B cell (primary cell): ENCODE data around the gene TADA2A. TPM values are rescaled to one million over a fixed set of nuclear protein-coding genes. Genes with fewer than 3 reads are reported as not detected.

Source experiments
- ATAC-seq: fragments of 200-7000 bp; cut with Tn5 transposase; one replicate; pipeline ENCODE4 v1.10.0; 2021; ENCODE audit warnings: low read depth, mild to moderate bottlenecking, moderate number of reproducible peaks, moderate library complexity
- CTCF ChIA-PET: fragments of 350-600 bp; sonication (Branson Sonifier 250); formaldehyde crosslinking; loops from one replicate; lab custom pipeline; 2021; ENCODE audit warnings: antibody characterized with exemption, inconsistent platforms; lab: Charles Lee
- POLR2A ChIA-PET: fragments of 350-600 bp; sonication (Branson Sonifier 250); formaldehyde crosslinking; loops from one replicate; lab custom pipeline; 2021; ENCODE audit warnings: antibody characterized with exemption; lab: Charles Lee
- DNase-seq: peaks from one replicate; pipeline ENCODE4 v3.0.0; 2013
- H2AFZ ChIP-seq: 2 replicates; pipeline ENCODE4 v1.6.1; 2012; ENCODE audit warnings: mild to moderate bottlenecking, low read depth, low read length; ENCODE audit not compliant: insufficient read depth, poor library complexity, severe bottlenecking
- H3K27ac ChIP-seq, 2 donors: 1 replicate in 1 of 2; 2 replicates in 1 of 2; pipeline ENCODE4 v1.5.1; 2012 to 2013; ENCODE audit warnings: low read length in 2 of 2, mild to moderate bottlenecking in 2 of 2, moderate library complexity in 1 of 2
- H3K27me3 ChIP-seq, 4 experiments: fragments of 200-600 bp in 1 of 4; sonication (generic) in 1 of 4; replicated peaks in 1 of 4; 1 replicate in 2 of 4; 2 replicates in 2 of 4; pipeline versions ENCODE4 v1.6.1 to v1.7.0; 2013 to 2016; ENCODE audit warnings: low read length in 3 of 4, mild to moderate bottlenecking in 2 of 4, mixed read lengths in 1 of 4, moderate library complexity in 1 of 4; ENCODE audit not compliant: insufficient read depth in 4 of 4, control insufficient read depth in 3 of 4; ENCODE audit errors: control extremely low read depth in 1 of 4
- H3K36me3 ChIP-seq, 2 experiments: replicated peaks in 1 of 2; 1 replicate in 1 of 2; 2 replicates in 1 of 2; pipeline versions ENCODE4 v1.6.1 to v1.7.1; 2013; ENCODE audit warnings: low read length in 1 of 2; ENCODE audit not compliant: insufficient read depth in 2 of 2, control insufficient read depth in 1 of 2; ENCODE audit errors: control extremely low read depth in 1 of 2, extremely low read depth in 1 of 2
- H3K4me1 ChIP-seq, 2 donors: fragments of 200-600 bp in 1 of 2; sonication (generic) in 1 of 2; 1 replicate in 1 of 2; 2 replicates in 1 of 2; pipeline versions ENCODE4 v1.5.1 to v1.6.1; 2013 to 2017; ENCODE audit warnings: low read length in 2 of 2; ENCODE audit not compliant: control insufficient read depth in 2 of 2, insufficient read depth in 2 of 2
- H3K4me2 ChIP-seq: replicated peaks from 2 replicates; pipeline ENCODE3; 2012; ENCODE audit warnings: mild to moderate bottlenecking, low read depth, low read length; ENCODE audit not compliant: poor library complexity, severe bottlenecking
- H3K4me3 ChIP-seq, 5 experiments: fragments of 200-600 bp in 1 of 5; sonication (generic) in 1 of 5; 1 replicate in 3 of 5; 2 replicates in 2 of 5; pipeline versions ENCODE4 v1.5.1 to v1.7.0; 2011 to 2016; ENCODE audit warnings: low read length in 4 of 5, mild to moderate bottlenecking in 4 of 5, low read depth in 2 of 5, control low read depth in 1 of 5, moderate library complexity in 1 of 5; ENCODE audit not compliant: insufficient read depth in 1 of 5; ENCODE audit errors: control extremely low read depth in 1 of 5, extremely low read depth in 1 of 5
- H3K79me2 ChIP-seq: fragments of 200-600 bp; sonication (generic); one replicate; pipeline ENCODE4 v1.6.0; 2016; ENCODE audit warnings: low read length; ENCODE audit not compliant: control insufficient read depth, insufficient read depth
- H3K9ac ChIP-seq: fragments of 200-600 bp; sonication (generic); 2 replicates; pipeline ENCODE4 v1.6.1; 2017; ENCODE audit warnings: mild to moderate bottlenecking, low read length, moderate library complexity
- H3K9me3 ChIP-seq, 3 donors: one replicate each; pipeline versions ENCODE4 v1.6.1 to v1.7.1; 2013; ENCODE audit warnings: low read length in 2 of 3; ENCODE audit not compliant: control insufficient read depth in 2 of 3, insufficient read depth in 1 of 3; ENCODE audit errors: control extremely low read depth in 1 of 3
- H4K20me1 ChIP-seq: 2 replicates; pipeline ENCODE4 v1.6.0; 2012; ENCODE audit warnings: mild to moderate bottlenecking, low read length; ENCODE audit not compliant: insufficient read depth, control insufficient read depth, poor library complexity, severe bottlenecking
- H3K27ac Mint-ChIP-seq: one replicate; pipeline ENCODE4 v1.8.0; 2021; ENCODE audit warnings: mixed read lengths
- H3K27me3 Mint-ChIP-seq: one replicate; pipeline ENCODE4 v1.8.0; 2021; ENCODE audit warnings: mixed read lengths
- H3K4me1 Mint-ChIP-seq: one replicate; pipeline ENCODE4 v1.8.0; 2021; ENCODE audit warnings: mixed read lengths
- H3K4me3 Mint-ChIP-seq: one replicate; pipeline ENCODE4 v1.8.0; 2021; ENCODE audit warnings: mixed read lengths
- H3K9me3 Mint-ChIP-seq: one replicate; pipeline ENCODE4 v1.8.0; 2022; ENCODE audit warnings: mixed read lengths; ENCODE audit not compliant: insufficient read depth
- CTCF ChIP-seq: fragments of 200-600 bp; IDR thresholded peaks from one replicate; pipeline ENCODE4 v1.8.0; 2022; ENCODE audit warnings: antibody characterized with exemption, mild to moderate bottlenecking
- EZH2 ChIP-seq: IDR thresholded peaks from 2 replicates; pipeline ENCODE4 v1.6.1; 2012; ENCODE audit warnings: borderline replicate concordance, low read depth, mild to moderate bottlenecking, moderate library complexity, low read length; ENCODE audit not compliant: insufficient read depth, poor library complexity, severe bottlenecking
- WGBS: methylation state at CpG from one replicate; pipeline ENCODE4 v1.1.5; 2013; ENCODE audit warnings: missing lambda C conversion rate; ENCODE audit not compliant: insufficient coverage; 5-methylcytosine and 5-hydroxymethylcytosine counted together
- intact Hi-C: fragments of 100-400 bp; cut with micrococcal nuclease; formaldehyde crosslinking; loops from one replicate; pipeline ENCODE4 v1.10.0; 2022
- polyA plus RNA-seq: library from polyadenylated mRNA; depleted of rRNA; stranded (reverse); fragments of >200 nt; gene quantifications from 2 replicates; pipeline ENCODE4 v1.2.3, GENCODE V29; 2012
- total RNA-seq, 2 donors: library from RNA; stranded (reverse); fragments of 120-200 nt in 1 of 2; gene quantifications; 1 replicate in 1 of 2; 2 replicates in 1 of 2; pipeline versions ENCODE4 v1.2.3 to v1.2.4, GENCODE V29; 2013 to 2022

The TADA2A gene
- total and polyA plus RNA-seq, 2 donors (not counting 1 experiment from before 2014, with no cell fraction given): 10.9 to 43.3 TPM

- Mint-ChIP-seq H3K27ac (no peak overlapping the region), H3K4me3 (no peak overlapping the region), H3K4me1 (no peaks in the 10 kb centered on the region), H3K9me3 (no peaks in the 10 kb centered on the region), H3K27me3 (no peaks in the 10 kb centered on the region)
- Histone ChIP-seq H4K20me1 (peaks cover 6% of the 10 kb centered on the region), H3K9ac (no peak overlapping the region), H3K79me2 (no peaks in the 10 kb centered on the region), H3K9me3 (no peaks in the 10 kb centered on the region), H3K4me3 (no peak overlapping the region), H3K4me1 (no peaks in the 10 kb centered on the region), H2AFZ (no peak overlapping the region), H3K36me3 (peaks cover 14 to 69% of the 10 kb centered on the region in 2 experiments), H3K27me3 (no peaks in the 10 kb centered on the region), H3K4me2 (no peak overlapping the region), H3K27ac (no peak overlapping the region)
- CTCF ChIA-PET: no interaction called here
- POLR2A ChIA-PET: no interaction called here
- TF ChIP-seq CTCF (no peak), EZH2 (no peak)
- DNase-seq: no peak
- intact Hi-C loops: no loop called here
- no peak for ATAC-seq
- 97% methylated on average over 5 of the region's 8 CpGs for WGBS
Measured at GRCh38 chr17:37520174-37520573, 113.5 kb downstream of the TADA2A start.

- Histone ChIP-seq H3K9ac (no peak overlapping the region), H4K20me1 (peaks cover 6% of the 10 kb centered on the region), H3K4me1 (no peaks in the 10 kb centered on the region), H3K27me3 (no peaks in the 10 kb centered on the region), H3K4me2 (no peak overlapping the region), H3K36me3 (peaks cover 8 to 70% of the 10 kb centered on the region in 2 experiments), H3K9me3 (no peaks in the 10 kb centered on the region), H3K79me2 (no peaks in the 10 kb centered on the region), H3K4me3 (no peak overlapping the region), H3K27ac (no peak overlapping the region), H2AFZ (no peak overlapping the region)
- no peak overlapping the region for H3K27ac Mint-ChIP-seq
- ATAC-seq (no peak), DNase-seq (no peak)
- no peaks in the 10 kb centered on the region for H3K9me3 Mint-ChIP-seq
- 100% methylated on average over 4 of the region's 5 CpGs for WGBS
- no peaks in the 10 kb centered on the region for H3K4me1 Mint-ChIP-seq
- no peaks in the 10 kb centered on the region for H3K27me3 Mint-ChIP-seq
- TF ChIP-seq EZH2 (no peak), CTCF (no peak)
- intact Hi-C loops: no loop called here
- CTCF ChIA-PET: interaction anchor here (0.6 kb wide), 1 partner anchor 951 kb away, joined by 3 read pairs; no protein-coding TSS in a partner anchor
- POLR2A ChIA-PET: interaction anchor here (0.6 kb wide), 1 partner anchor 963 kb away, joined by 7 read pairs; no protein-coding TSS in a partner anchor
- no peak overlapping the region for H3K4me3 Mint-ChIP-seq
Measured at GRCh38 chr17:37521821-37522220, 115.1 kb downstream of the TADA2A start.
